K562 (cell line): ENCODE measurements around the gene CTIF. TPM values are rescaled to one million over a fixed set of nuclear protein-coding genes. Genes with fewer than 3 reads are reported as not detected.

Source experiments
- BCL6 ChIP-seq: fragments of 250-450 bp; sonication (Bioruptor Pico); IDR thresholded peaks from 2 replicates; pipeline ENCODE4 v1.4.0; 2020
- BRD9 ChIP-seq: fragments of 450-650 bp; IDR thresholded peaks from 2 replicates; pipeline ENCODE4 v1.6.1; 2018; ENCODE audit warnings: low read depth; ENCODE audit not compliant: partially characterized antibody
- CEBPZ ChIP-seq: fragments of 150-350 bp; IDR thresholded peaks from 2 replicates; pipeline ENCODE4 v1.6.1; 2014; ENCODE audit warnings: low read depth, mild to moderate bottlenecking, low read length, borderline replicate concordance
- DACH1 ChIP-seq: fragments of 450-650 bp; IDR thresholded peaks from 2 replicates; pipeline ENCODE4 v1.6.1; 2018; ENCODE audit not compliant: partially characterized antibody
- EP400 ChIP-seq: fragments of 450-650 bp; IDR thresholded peaks from 2 replicates; pipeline ENCODE4 v1.6.1; 2017; ENCODE audit warnings: antibody characterized with exemption, mild to moderate bottlenecking, moderate library complexity
- HNRNPH1 ChIP-seq: fragments of 200-400 bp; formaldehyde crosslinking; optimal IDR thresholded peaks from 2 replicates; pipeline ENCODE3; 2017; ENCODE audit warnings: low read depth, mild to moderate bottlenecking, low read length, moderate library complexity
- NBN ChIP-seq: fragments of 450-650 bp; IDR thresholded peaks from 2 replicates; pipeline ENCODE4 v1.6.1; 2016; ENCODE audit warnings: low read depth, mild to moderate bottlenecking
- RNF2 ChIP-seq: sonication (generic); IDR thresholded peaks from 2 replicates; pipeline ENCODE4 v1.6.1; 2016
- TEAD1 ChIP-seq, 2 experiments: fragments of 450-650 bp in 1 of 2; sonication (generic) in 1 of 2; formaldehyde crosslinking; IDR thresholded peaks; 2 replicates each; pipeline versions ENCODE4 v1.4.0 to v1.8.0; 2020 to 2022; ENCODE audit warnings: mild to moderate bottlenecking in 2 of 2, missing genetic modification reagents in 1 of 2
- ZBTB1 ChIP-seq: sonication (generic); formaldehyde crosslinking; IDR thresholded peaks from 2 replicates; pipeline ENCODE4 v1.8.1; 2023; ENCODE audit warnings: missing genetic modification reagents, low read depth, mild to moderate bottlenecking, borderline replicate concordance
- ZFX ChIP-seq: sonication (generic); formaldehyde crosslinking; IDR thresholded peaks from 2 replicates; pipeline ENCODE4 v1.8.0; 2022; ENCODE audit warnings: mild to moderate bottlenecking, missing genetic modification reagents, moderate library complexity
- ZNF24 ChIP-seq: fragments of 450-650 bp; IDR thresholded peaks from 2 replicates; pipeline ENCODE4 v1.6.1; 2016
- ZNF449 ChIP-seq: fragments of 250-450 bp; sonication (Bioruptor Pico); IDR thresholded peaks from 2 replicates; pipeline ENCODE4 v1.8.0; 2022; ENCODE audit warnings: moderate library complexity, mild to moderate bottlenecking, inconsistent platforms
- ZNF511 ChIP-seq: sonication (generic); formaldehyde crosslinking; IDR thresholded peaks from 2 replicates; pipeline ENCODE4 v1.8.0; 2022; ENCODE audit warnings: mild to moderate bottlenecking, missing genetic modification reagents
- polyA plus RNA-seq, 8 experiments: library from polyadenylated mRNA; depleted of rRNA in 4 of 8; stranded (reverse) in 5 of 8; unstranded in 3 of 8; fragments of >200 nt; fragmentation: Nextera tagmentation in 2 of 8; fragmentation: Illumina TruSeq in 1 of 8; extraction: Ambion mirVana in 2 of 8; extraction: Trizol in 1 of 8; gene quantifications; 2 replicates each; pipeline versions ENCODE4 v1.2.1 to v1.2.3, GENCODE V29; 2011 to 2014; ENCODE audit warnings: inconsistent platforms in 1 of 8, missing spikeins in 1 of 8
- total RNA-seq, 7 experiments: library from RNA; depleted of rRNA in 6 of 7; stranded (reverse); fragments of >200 nt in 6 of 7; fragmentation: Illumina TruSeq in 2 of 7; extraction: Trizol in 2 of 7; gene quantifications; 2 replicates each; pipeline versions ENCODE4 v1.2.1 to v1.2.3, GENCODE V29; 2011 to 2021; ENCODE audit warnings: low replicate concordance in 1 of 7
- TF ChIP-seq, protein P1 (sequence below): fragments of 200-800 bp; sonication (Bioruptor generic); IDR thresholded peaks from 2 replicates; pipeline ENCODE4 v1.6.1; 2017; ENCODE audit warnings: missing genetic modification characterization, missing compliant biosample characterization
- TF ChIP-seq, protein P2 (sequence below): sonication (generic); formaldehyde crosslinking; IDR thresholded peaks from 2 replicates; pipeline ENCODE4 v1.8.0; 2022; ENCODE audit warnings: mild to moderate bottlenecking, low read depth, missing genetic modification reagents
- TF ChIP-seq, protein P3 (sequence below): sonication (generic); formaldehyde crosslinking; IDR thresholded peaks from 2 replicates; pipeline ENCODE4 v1.8.1; 2023; ENCODE audit warnings: mild to moderate bottlenecking, missing genetic modification reagents

Gene CTIF
- total and polyA plus RNA-seq, 9 of the 15 experiments (the other 6 are each of a cell fraction or from before 2014, with no cell fraction given), result 0.17 to 11.5 (median 2.2) TPM

- TF ChIP-seq BRD9 (no peak), ZFX (peak; percentile 79), ZNF24 (no peak), ZNF511 (CRISPR knock-in tag) (no peak), ZNF449 (CRISPR knock-in tag) (no peak), BCL6 (CRISPR knock-in tag) (no peak), ZBTB1 (CRISPR knock-in tag) (no peak; the same call in 1 of the 2 replicates), CEBPZ (no peak), RNF2 (peak; percentile 52; the same call in 1 of the 2 replicates), DACH1 (no peak), TEAD1 (CRISPR knock-in tag; IDR thresholded peaks at IDR 0.05) (peak in 1 of 2 experiments; percentile 57; a peak in 1 of 4 replicates), HNRNPH1 (no peak), EP400 (peak; percentile 13; the same call in 1 of the 2 replicates), NBN (no peak; the same call in 1 of the 2 replicates)
- TF ChIP-seq, protein P1, sequence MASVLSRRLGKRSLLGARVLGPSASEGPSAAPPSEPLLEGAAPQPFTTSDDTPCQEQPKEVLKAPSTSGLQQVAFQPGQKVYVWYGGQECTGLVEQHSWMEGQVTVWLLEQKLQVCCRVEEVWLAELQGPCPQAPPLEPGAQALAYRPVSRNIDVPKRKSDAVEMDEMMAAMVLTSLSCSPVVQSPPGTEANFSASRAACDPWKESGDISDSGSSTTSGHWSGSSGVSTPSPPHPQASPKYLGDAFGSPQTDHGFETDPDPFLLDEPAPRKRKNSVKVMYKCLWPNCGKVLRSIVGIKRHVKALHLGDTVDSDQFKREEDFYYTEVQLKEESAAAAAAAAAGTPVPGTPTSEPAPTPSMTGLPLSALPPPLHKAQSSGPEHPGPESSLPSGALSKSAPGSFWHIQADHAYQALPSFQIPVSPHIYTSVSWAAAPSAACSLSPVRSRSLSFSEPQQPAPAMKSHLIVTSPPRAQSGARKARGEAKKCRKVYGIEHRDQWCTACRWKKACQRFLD (CRISPR knock-in tag), result 0 out of 2 replicates have a peak, but pooled peaks have one; percentile 26
- TF ChIP-seq, protein P2, sequence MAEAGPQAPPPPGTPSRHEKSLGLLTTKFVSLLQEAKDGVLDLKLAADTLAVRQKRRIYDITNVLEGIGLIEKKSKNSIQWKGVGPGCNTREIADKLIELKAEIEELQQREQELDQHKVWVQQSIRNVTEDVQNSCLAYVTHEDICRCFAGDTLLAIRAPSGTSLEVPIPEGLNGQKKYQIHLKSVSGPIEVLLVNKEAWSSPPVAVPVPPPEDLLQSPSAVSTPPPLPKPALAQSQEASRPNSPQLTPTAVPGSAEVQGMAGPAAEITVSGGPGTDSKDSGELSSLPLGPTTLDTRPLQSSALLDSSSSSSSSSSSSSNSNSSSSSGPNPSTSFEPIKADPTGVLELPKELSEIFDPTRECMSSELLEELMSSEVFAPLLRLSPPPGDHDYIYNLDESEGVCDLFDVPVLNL (CRISPR knock-in tag), result no peak
- TF ChIP-seq, protein P3, sequence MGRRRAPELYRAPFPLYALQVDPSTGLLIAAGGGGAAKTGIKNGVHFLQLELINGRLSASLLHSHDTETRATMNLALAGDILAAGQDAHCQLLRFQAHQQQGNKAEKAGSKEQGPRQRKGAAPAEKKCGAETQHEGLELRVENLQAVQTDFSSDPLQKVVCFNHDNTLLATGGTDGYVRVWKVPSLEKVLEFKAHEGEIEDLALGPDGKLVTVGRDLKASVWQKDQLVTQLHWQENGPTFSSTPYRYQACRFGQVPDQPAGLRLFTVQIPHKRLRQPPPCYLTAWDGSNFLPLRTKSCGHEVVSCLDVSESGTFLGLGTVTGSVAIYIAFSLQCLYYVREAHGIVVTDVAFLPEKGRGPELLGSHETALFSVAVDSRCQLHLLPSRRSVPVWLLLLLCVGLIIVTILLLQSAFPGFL (CRISPR knock-in tag), result 0 out of 2 replicates have a peak, but pooled peaks have one; percentile 60
These were observed 358.2 kb downstream of the CTIF start (continued) for GRCh38 chr18:48896875-48897511.
